Neuronal stem cell (in vitro differentiated cells): Measurements from ENCODE around the gene JHY.

Source experiments
- DNase-seq: peaks from one replicate; pipeline ENCODE4 v3.0.0-alpha.2; 2013; ENCODE audit warnings: low spot score
- H2AFZ ChIP-seq: one replicate; pipeline ENCODE4 v1.6.1; 2013; ENCODE audit warnings: mild to moderate bottlenecking, low read length, inconsistent platforms
- H2AK5ac ChIP-seq: 2 replicates; pipeline ENCODE4 v1.6.1; 2013; ENCODE audit warnings: low read depth, mild to moderate bottlenecking, inconsistent platforms, low read length, moderate library complexity, mixed read lengths
- H2BK120ac ChIP-seq: 2 replicates; pipeline ENCODE4 v1.6.1; 2013; ENCODE audit warnings: low read depth, mild to moderate bottlenecking, inconsistent platforms, low read length, moderate library complexity, mixed read lengths
- H2BK12ac ChIP-seq: one replicate; pipeline ENCODE4 v1.6.1; 2013; ENCODE audit warnings: low read length, inconsistent platforms
- H2BK15ac ChIP-seq: 2 replicates; pipeline ENCODE4 v1.6.1; 2013; ENCODE audit warnings: mild to moderate bottlenecking, low read length, inconsistent platforms, mixed read lengths
- H2BK5ac ChIP-seq: one replicate; pipeline ENCODE4 v1.6.1; 2013; ENCODE audit warnings: inconsistent platforms, mild to moderate bottlenecking, low read length, moderate library complexity
- H3K14ac ChIP-seq: one replicate; pipeline ENCODE4 v1.6.1; 2013; ENCODE audit warnings: low read length, inconsistent platforms
- H3K18ac ChIP-seq: 2 replicates; pipeline ENCODE4 v1.6.1; 2013; ENCODE audit warnings: low read length, inconsistent platforms
- H3K23ac ChIP-seq: 2 replicates; pipeline ENCODE4 v1.6.1; 2013; ENCODE audit warnings: low read depth, mild to moderate bottlenecking, mixed read lengths, low read length, inconsistent platforms; ENCODE audit not compliant: poor library complexity
- H3K27ac ChIP-seq: replicated peaks from 3 replicates; pipeline ENCODE4 v1.5.1; 2013; ENCODE audit warnings: low read length, inconsistent platforms
- H3K27me3 ChIP-seq, 3 experiments: 2 replicates each; pipeline ENCODE4 v1.6.1; 2013; ENCODE audit warnings: low read length in 3 of 3, mild to moderate bottlenecking in 2 of 3, inconsistent platforms in 1 of 3, low read depth in 1 of 3, mixed read lengths in 1 of 3, moderate library complexity in 1 of 3; ENCODE audit not compliant: control insufficient read depth in 3 of 3, insufficient read depth in 3 of 3
- H3K36me3 ChIP-seq, 2 donors: replicated peaks in 1 of 2; 2 replicates each; pipeline ENCODE4 v1.6.1; 2013; ENCODE audit warnings: low read length in 2 of 2; ENCODE audit not compliant: control insufficient read depth in 2 of 2, insufficient read depth in 2 of 2
- H3K4ac ChIP-seq: 2 replicates; pipeline ENCODE4 v1.6.1; 2013; ENCODE audit warnings: inconsistent platforms, mild to moderate bottlenecking, low read length, moderate library complexity
- H3K4me1 ChIP-seq, 2 donors: 1 replicate in 1 of 2; 2 replicates in 1 of 2; pipeline ENCODE4 v1.6.1; 2013; ENCODE audit warnings: low read length in 2 of 2, low read depth in 1 of 2; ENCODE audit not compliant: control insufficient read depth in 2 of 2, insufficient read depth in 1 of 2
- H3K4me2 ChIP-seq: one replicate; pipeline ENCODE4 v1.6.1; 2013; ENCODE audit warnings: mild to moderate bottlenecking, low read length, inconsistent platforms; ENCODE audit not compliant: insufficient read depth, poor library complexity, severe bottlenecking
- H3K4me3 ChIP-seq, 2 donors: 2 replicates each; pipeline ENCODE4 v1.5.1; 2013; ENCODE audit warnings: low read length in 2 of 2, mild to moderate bottlenecking in 2 of 2, inconsistent platforms in 1 of 2, moderate library complexity in 1 of 2
- H3K79me1 ChIP-seq: one replicate; pipeline ENCODE4 v1.6.1; 2013; ENCODE audit warnings: low read depth, mild to moderate bottlenecking, inconsistent platforms, low read length, moderate library complexity
- H3K9ac ChIP-seq: one replicate; pipeline ENCODE4 v1.6.1; 2013; ENCODE audit warnings: mild to moderate bottlenecking, low read depth, low read length, inconsistent platforms; ENCODE audit not compliant: poor library complexity
- H3K9me3 ChIP-seq, 2 donors: replicated peaks in 1 of 2; 2 replicates each; pipeline versions ENCODE3 to v1.6.1; 2013; ENCODE audit warnings: low read length in 2 of 2, mild to moderate bottlenecking in 2 of 2, inconsistent platforms in 1 of 2, low read depth in 1 of 2, mixed read lengths in 1 of 2, moderate library complexity in 1 of 2; ENCODE audit not compliant: control insufficient read depth in 2 of 2, insufficient read depth in 1 of 2
- H4K8ac ChIP-seq: one replicate; pipeline ENCODE4 v1.6.1; 2013; ENCODE audit warnings: low read depth, mild to moderate bottlenecking, inconsistent platforms, low read length, moderate library complexity
- H4K91ac ChIP-seq: one replicate; pipeline ENCODE4 v1.6.1; 2013; ENCODE audit warnings: low read length, low read depth, mild to moderate bottlenecking, inconsistent platforms; ENCODE audit not compliant: poor library complexity
- WGBS, 2 donors: extraction: QIAGEN DNeasy Blood & Tissue Kit; methylation state at CpG; one replicate each; pipeline ENCODE4 v1.1.7; 2013; ENCODE audit warnings: missing lambda C conversion rate in 2 of 2, mixed read lengths in 1 of 2; ENCODE audit not compliant: insufficient read length in 2 of 2, insufficient replicate concordance in 1 of 2; ENCODE audit errors: extremely low coverage in 2 of 2; 5-methylcytosine and 5-hydroxymethylcytosine counted together

The JHY gene

GRCh38 chr11:122851366-122851966, 31.1 kb upstream of the JHY start:
- H3K9ac ChIP-seq = no peak overlapping the region
- H3K14ac ChIP-seq = no peak overlapping the region
- H3K4ac ChIP-seq = no peak overlapping the region
- WGBS, 2 donors = no CpG with 5 or more reads among the region's 12 CpGs
- no peak overlapping the region for H2AK5ac ChIP-seq
- H3K4me2 ChIP-seq = no peak overlapping the region
- H3K36me3 ChIP-seq = no peaks in the 10 kb centered on the region
- no peak overlapping the region for H3K23ac ChIP-seq
- peaks cover 5 to 10% of the 10 kb centered on the region in 2 donors for H3K4me1 ChIP-seq
- H3K27me3 ChIP-seq = no peaks in the 10 kb centered on the region
- H3K79me1 ChIP-seq = no peaks in the 10 kb centered on the region
- H2BK15ac ChIP-seq = no peak overlapping the region
- H4K8ac ChIP-seq = no peak overlapping the region
- no peak for DNase-seq
- H3K18ac ChIP-seq = no peak overlapping the region
- no peaks in the 10 kb centered on the region for H3K9me3 ChIP-seq
- H4K91ac ChIP-seq = no peak overlapping the region
- H2AFZ ChIP-seq = no peak overlapping the region
- H3K4me3 ChIP-seq = no peak overlapping the region
- no peak overlapping the region for H2BK120ac ChIP-seq
- no peak overlapping the region for H3K27ac ChIP-seq
- H2BK5ac ChIP-seq = no peak overlapping the region
- H2BK12ac ChIP-seq = no peak overlapping the region

- Histone ChIP-seq H3K18ac (no peak overlapping the region), H3K27me3 (no peaks in the 10 kb centered on the region), H2AK5ac (no peak overlapping the region), H3K27ac (no peak overlapping the region), H2BK15ac (no peak overlapping the region), H3K4me1 (peaks cover 5 to 10% of the 10 kb centered on the region in 2 donors), H3K36me3 (no peaks in the 10 kb centered on the region), H4K8ac (no peak overlapping the region), H3K79me1 (no peaks in the 10 kb centered on the region), H2BK120ac (no peak overlapping the region), H3K9me3 (no peaks in the 10 kb centered on the region), H2AFZ (peak overlapping the region; percentile 38), H3K4ac (no peak overlapping the region), H2BK12ac (no peak overlapping the region), H3K4me2 (no peak overlapping the region), H3K9ac (no peak overlapping the region), H4K91ac (no peak overlapping the region), H3K14ac (no peak overlapping the region), H3K23ac (no peak overlapping the region), H2BK5ac (no peak overlapping the region), H3K4me3 (no peak overlapping the region)
- DNase-seq = no peak
- WGBS, 2 donors = no CpG with 5 or more reads among the region's 10 CpGs
Observed at GRCh38 chr11:122852074-122852795, 30.3 kb upstream of the JHY start.

GRCh38 chr11:122852796-122853160, 29.8 kb upstream of the JHY start:
- Histone ChIP-seq H3K4me1 (peaks cover 5 to 10% of the 10 kb centered on the region in 2 donors), H2AFZ (peak overlapping the region; percentile 10), H2BK5ac (no peak overlapping the region), H3K9me3 (no peaks in the 10 kb centered on the region), H3K36me3 (no peaks in the 10 kb centered on the region), H4K8ac (no peak overlapping the region), H2BK15ac (no peak overlapping the region), H3K4ac (no peak overlapping the region), H3K9ac (no peak overlapping the region), H3K18ac (no peak overlapping the region), H3K14ac (no peak overlapping the region), H2BK12ac (no peak overlapping the region), H4K91ac (no peak overlapping the region), H3K23ac (no peak overlapping the region), H2BK120ac (no peak overlapping the region), H3K79me1 (no peaks in the 10 kb centered on the region), H3K4me2 (no peak overlapping the region), H2AK5ac (no peak overlapping the region), H3K4me3 (no peak overlapping the region), H3K27me3 (no peaks in the 10 kb centered on the region), H3K27ac (no peak overlapping the region)
- no peak for DNase-seq
- WGBS, 2 donors = no CpG with 5 or more reads among the region's 5 CpGs

- Histone ChIP-seq H2BK12ac (no peak overlapping the region), H3K23ac (no peak overlapping the region), H2AK5ac (no peak overlapping the region), H3K4me3 (no peak overlapping the region), H3K27ac (no peak overlapping the region), H3K4me2 (no peak overlapping the region), H3K9me3 (no peaks in the 10 kb centered on the region), H3K14ac (no peak overlapping the region), H4K8ac (no peak overlapping the region), H2BK5ac (no peak overlapping the region), H3K79me1 (no peaks in the 10 kb centered on the region), H4K91ac (no peak overlapping the region), H2BK120ac (no peak overlapping the region), H3K36me3 (no peaks in the 10 kb centered on the region), H3K9ac (no peak overlapping the region), H3K27me3 (no peaks in the 10 kb centered on the region), H2BK15ac (no peak overlapping the region), H3K4ac (no peak overlapping the region), H2AFZ (no peak overlapping the region), H3K4me1 (peaks cover 5 to 10% of the 10 kb centered on the region in 2 donors), H3K18ac (no peak overlapping the region)
- no CpG with 5 or more reads among the region's 11 CpGs for WGBS, 2 donors
- no peak for DNase-seq
Observed at GRCh38 chr11:122853261-122853660, 29.3 kb upstream of the JHY start.
